SK-N-SH treated with all-trans-retinoic acid at 6 μM for 48 hours (cell line): ENCODE data around the gene PPP1R3C.

Experiments
- TOX ChIP-seq: fragments of 250-450 bp; sonication (Bioruptor Pico); IDR thresholded peaks from 2 replicates; pipeline ENCODE4 v1.8.0; 2021; ENCODE audit warnings: mild to moderate bottlenecking, moderate library complexity, borderline replicate concordance
- TSHZ2 ChIP-seq: fragments of 250-450 bp; sonication (Bioruptor Pico); IDR thresholded peaks from 2 replicates; pipeline ENCODE4 v1.5.0; 2020; ENCODE audit warnings: mild to moderate bottlenecking, moderate library complexity
- ZC3H10 ChIP-seq: fragments of 250-450 bp; sonication (Bioruptor Pico); IDR thresholded peaks from 2 replicates; pipeline ENCODE4 v1.5.1; 2021; ENCODE audit warnings: mild to moderate bottlenecking, moderate library complexity

- no peak for TF ChIP-seq TOX (CRISPR knock-in tag)
- TF ChIP-seq ZC3H10 (CRISPR knock-in tag), result no peak
- no peak for TF ChIP-seq TSHZ2 (CRISPR knock-in tag)
These were observed 45.0 kb upstream of the PPP1R3C start for GRCh38 chr10:91677911-91678310.
